ENCODE data around the gene CDCA4. TPM values are rescaled to one million over a fixed set of nuclear protein-coding genes. Genes with fewer than 3 reads are reported as not detected.

CDCA4 gene
- total RNA-seq, 4 donors from 2014 or later: 15.3 to 35.0 (median 23.3) TPM

DNA sequence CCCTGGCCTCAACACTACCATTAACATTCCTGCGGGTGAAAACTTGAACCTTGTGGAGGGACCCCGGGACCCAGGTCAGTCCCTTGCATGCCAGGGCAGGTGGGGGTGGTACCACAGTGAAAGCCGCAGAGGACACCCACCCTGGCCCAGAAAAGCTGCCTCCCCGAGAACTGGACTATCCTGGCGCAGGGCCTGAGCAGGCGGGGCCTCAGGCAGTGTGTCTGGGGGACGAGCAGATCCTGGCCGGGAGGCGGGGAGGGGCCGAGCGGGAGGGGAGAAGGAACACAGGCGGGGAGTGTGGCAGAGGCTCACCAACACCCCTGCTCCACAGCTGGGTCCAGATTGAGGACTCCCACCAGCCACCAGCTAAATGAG, 52.7 kb downstream of the CDCA4 start:
- Histone ChIP-seq H3K4me3 (peak overlapping the region; percentile 25 to 76 (median 61)), H3K9me3 (no peaks in the 10 kb centered on the region), H3K4me1 (peaks cover 67 to 79% (median 69%) of the 10 kb centered on the region in 3 donors), H3K36me3 (no peaks in the 10 kb centered on the region), H3K27me3 (peaks cover 0 to 11% (median 0%) of the 10 kb centered on the region in 4 donors), H3K27ac (peak overlapping the region; percentile 93 to 99 (median 98))
- intact Hi-C loops (cut with DNase I): no loop called here
- no peak for DNase-seq
- WGBS, 2 donors: 0% methylated on average over 2 of the region's 12 CpGs; no CpG with 5 or more reads in 1 of the 2 donors
- TF ChIP-seq POLR2A (IDR thresholded peaks at IDR 0.05): no peak
- TF ChIP-seq, protein P1, sequence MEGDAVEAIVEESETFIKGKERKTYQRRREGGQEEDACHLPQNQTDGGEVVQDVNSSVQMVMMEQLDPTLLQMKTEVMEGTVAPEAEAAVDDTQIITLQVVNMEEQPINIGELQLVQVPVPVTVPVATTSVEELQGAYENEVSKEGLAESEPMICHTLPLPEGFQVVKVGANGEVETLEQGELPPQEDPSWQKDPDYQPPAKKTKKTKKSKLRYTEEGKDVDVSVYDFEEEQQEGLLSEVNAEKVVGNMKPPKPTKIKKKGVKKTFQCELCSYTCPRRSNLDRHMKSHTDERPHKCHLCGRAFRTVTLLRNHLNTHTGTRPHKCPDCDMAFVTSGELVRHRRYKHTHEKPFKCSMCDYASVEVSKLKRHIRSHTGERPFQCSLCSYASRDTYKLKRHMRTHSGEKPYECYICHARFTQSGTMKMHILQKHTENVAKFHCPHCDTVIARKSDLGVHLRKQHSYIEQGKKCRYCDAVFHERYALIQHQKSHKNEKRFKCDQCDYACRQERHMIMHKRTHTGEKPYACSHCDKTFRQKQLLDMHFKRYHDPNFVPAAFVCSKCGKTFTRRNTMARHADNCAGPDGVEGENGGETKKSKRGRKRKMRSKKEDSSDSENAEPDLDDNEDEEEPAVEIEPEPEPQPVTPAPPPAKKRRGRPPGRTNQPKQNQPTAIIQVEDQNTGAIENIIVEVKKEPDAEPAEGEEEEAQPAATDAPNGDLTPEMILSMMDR (IDR thresholded peaks at IDR 0.05): no peak

DNA sequence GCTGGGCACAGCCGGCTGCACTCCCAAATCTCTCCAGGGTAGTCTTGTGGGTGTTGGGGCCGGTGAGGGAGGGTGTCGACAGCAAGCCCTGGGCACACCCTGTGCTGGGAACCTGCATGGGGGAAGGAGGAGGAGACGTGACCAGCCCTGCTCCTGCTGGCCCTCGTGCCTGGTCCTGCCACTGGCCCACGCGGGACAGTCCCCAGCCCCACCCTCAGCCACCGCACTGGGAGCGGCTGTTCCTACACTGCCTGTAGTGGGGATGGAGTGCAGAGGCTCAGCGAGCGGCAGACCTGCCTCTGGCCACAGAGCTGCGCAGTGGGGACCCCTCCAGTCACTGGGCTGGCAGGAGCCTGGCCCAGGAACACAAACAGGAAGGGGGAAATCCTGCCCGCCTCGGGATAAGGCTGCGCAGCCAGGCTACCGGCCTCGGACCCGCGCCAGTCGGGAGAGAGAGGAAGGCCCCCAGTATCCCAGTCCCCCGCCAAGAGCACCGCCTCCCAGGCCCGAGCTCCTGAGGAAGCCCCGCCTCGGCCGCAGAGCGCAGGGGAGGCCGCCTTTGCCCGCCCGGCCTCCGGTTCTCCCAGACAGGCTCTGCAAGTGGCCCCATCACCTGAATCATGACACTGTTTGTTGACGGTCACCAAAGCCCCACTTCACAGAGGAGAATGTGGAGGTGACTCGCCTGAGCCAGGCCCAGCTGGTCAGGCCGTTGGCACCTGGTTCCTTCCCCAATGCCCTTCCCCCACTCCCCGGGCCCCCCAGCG, 53.3 kb downstream of the CDCA4 start:
- TF ChIP-seq POLR2A (IDR thresholded peaks at IDR 0.05): peak in 2 of 4 donors; percentile 62 to 72
- TF ChIP-seq, protein P1 (IDR thresholded peaks at IDR 0.05): no peak
- DNase-seq: no peak
- H3K9me3 ChIP-seq: no peaks in the 10 kb centered on the region
- no peaks in the 10 kb centered on the region for H3K36me3 ChIP-seq
- peak overlapping the region; percentile 25 to 76 (median 61) for H3K4me3 ChIP-seq
- WGBS, 2 donors: 0% methylated on average over 3 of the region's 36 CpGs; no CpG with 5 or more reads in 1 of the 2 donors
- H3K27me3 ChIP-seq: peaks cover 0 to 11% (median 0%) of the 10 kb centered on the region in 4 donors
- peak overlapping the region; percentile 93 to 99 (median 98) for H3K27ac ChIP-seq
- intact Hi-C loops (cut with DNase I): no loop called here
- peaks cover 62 to 73% (median 63%) of the 10 kb centered on the region in 3 donors for H3K4me1 ChIP-seq

DNA sequence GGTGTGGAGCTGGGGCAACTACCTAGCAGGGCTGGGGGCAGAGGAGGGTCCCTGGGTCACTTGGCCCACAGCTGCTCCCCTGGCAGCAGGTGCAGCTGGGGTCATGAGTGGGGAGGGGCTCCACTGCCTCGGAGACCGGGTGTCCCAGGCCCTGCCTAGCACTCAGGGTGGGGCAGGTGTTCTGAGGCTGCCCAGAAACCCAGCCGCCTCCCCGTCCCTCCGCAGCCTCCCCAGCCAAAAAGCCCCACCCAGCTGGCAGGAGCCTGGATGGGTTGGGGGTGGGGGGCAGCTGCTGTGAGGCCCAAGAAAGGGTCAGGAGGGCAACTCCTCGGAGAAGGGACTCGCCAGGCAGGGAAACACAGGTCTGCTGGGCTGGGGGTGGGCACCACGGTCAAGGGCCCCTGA, 53.9 kb downstream of the CDCA4 start:
- DNase-seq: no peak
- H3K27ac ChIP-seq: peak overlapping the region; percentile 93 to 99 (median 98)
- H3K9me3 ChIP-seq: no peaks in the 10 kb centered on the region
- peak overlapping the region; percentile 25 to 76 (median 61) for H3K4me3 ChIP-seq
- intact Hi-C loops (cut with DNase I): no loop called here
- no peaks in the 10 kb centered on the region for H3K36me3 ChIP-seq
- no peak for TF ChIP-seq POLR2A (IDR thresholded peaks at IDR 0.05)
- TF ChIP-seq, protein P1 (IDR thresholded peaks at IDR 0.05): no peak
- H3K4me1 ChIP-seq: peaks cover 56 to 67% (median 57%) of the 10 kb centered on the region in 3 donors
- 0% methylated on average over 1 of the region's 8 CpGs; no CpG with 5 or more reads in 1 of the 2 donors for WGBS, 2 donors
- H3K27me3 ChIP-seq: peaks cover 0 to 11% (median 0%) of the 10 kb centered on the region in 4 donors

DNA sequence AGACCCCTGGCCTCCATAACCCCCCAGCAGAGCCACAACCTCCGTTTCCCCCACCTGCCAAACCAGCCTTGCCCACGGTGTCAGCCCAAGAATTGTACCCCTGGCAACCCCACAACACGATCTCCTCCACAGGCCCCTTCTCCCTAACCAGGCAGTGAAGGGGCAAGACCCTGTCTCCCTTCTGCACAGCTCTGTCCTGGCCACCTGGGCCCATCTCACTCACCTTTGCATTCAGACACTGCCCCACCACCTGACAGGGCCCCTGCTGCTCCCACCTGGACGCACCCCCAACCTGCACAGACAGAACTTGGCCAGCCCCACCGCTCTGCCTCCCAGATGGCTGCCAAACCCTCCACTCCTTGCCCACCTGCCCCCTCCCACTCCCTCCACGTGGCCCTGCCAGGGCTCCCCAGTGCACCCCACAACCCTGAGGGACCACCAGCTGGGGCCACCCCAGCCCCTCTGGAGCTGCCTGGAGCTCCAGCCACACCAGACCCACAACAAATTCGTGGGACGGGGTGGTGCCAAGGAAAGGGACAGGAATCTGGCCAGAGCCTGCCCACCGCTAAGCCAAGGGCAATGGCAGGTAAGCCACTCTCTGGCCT, 54.5 kb downstream of the CDCA4 start:
- Histone ChIP-seq H3K36me3 (no peaks in the 10 kb centered on the region), H3K4me3 (peak overlapping the region; percentile 25 to 76 (median 61)), H3K27ac (peak overlapping the region; percentile 93 to 99 (median 98)), H3K27me3 (peaks cover 0 to 11% (median 0%) of the 10 kb centered on the region in 4 donors), H3K4me1 (peaks cover 50 to 61% (median 51%) of the 10 kb centered on the region in 3 donors), H3K9me3 (no peaks in the 10 kb centered on the region)
- TF ChIP-seq POLR2A (IDR thresholded peaks at IDR 0.05): no peak
- TF ChIP-seq, protein P1 (IDR thresholded peaks at IDR 0.05): no peak
- 50 to 52% methylated on average over 4 to 5 of the region's 9 CpGs for WGBS, 2 donors
- DNase-seq: no peak
- intact Hi-C loops (cut with DNase I): no loop called here

All from esophagus squamous epithelium (tissue), 5 donors.